Esophagus muscularis mucosa (tissue), 4 donors: ENCODE results near the gene KTN1. TPM values are rescaled to one million over a fixed set of nuclear protein-coding genes. Genes with fewer than 3 reads are reported as not detected.

Source experiments
- DNase-seq: peaks from one replicate; pipeline ENCODE4 v3.0.0-alpha.2; 2017; ENCODE audit errors: extremely low spot score
- H3K27ac ChIP-seq, 4 donors: fragments of 200-600 bp; sonication (generic); replicated peaks in 1 of 4; 1 replicate in 3 of 4; 2 replicates in 1 of 4; pipeline ENCODE4 v1.5.1; 2016 to 2019; ENCODE audit warnings: mild to moderate bottlenecking in 1 of 4
- H3K27me3 ChIP-seq, 4 donors: fragments of 200-600 bp; sonication (generic); one replicate each; pipeline versions ENCODE4 v1.5.1 to v1.6.0; 2016 to 2019
- H3K36me3 ChIP-seq, 4 donors: fragments of 200-600 bp; sonication (generic); one replicate each; pipeline ENCODE4 v1.5.1; 2016 to 2019
- H3K4me1 ChIP-seq, 4 donors: fragments of 200-600 bp; sonication (generic); one replicate each; pipeline ENCODE4 v1.5.1; 2016 to 2019
- H3K4me3 ChIP-seq, 4 donors: fragments of 200-600 bp; sonication (generic); 1 replicate in 2 of 4; 2 replicates in 2 of 4; pipeline ENCODE4 v1.5.1; 2016 to 2019; ENCODE audit warnings: mild to moderate bottlenecking in 4 of 4, moderate library complexity in 1 of 4
- H3K9me3 ChIP-seq, 4 donors: fragments of 200-600 bp; sonication (generic); 1 replicate in 3 of 4; 2 replicates in 1 of 4; pipeline ENCODE4 v1.5.1; 2016 to 2019
- CTCF ChIP-seq, 3 experiments: fragments of 200-600 bp in 2 of 3; fragments of 450-650 bp in 1 of 3; sonication (generic) in 2 of 3; IDR thresholded peaks; one replicate each; pipeline ENCODE4 v1.5.1; 2017 to 2019; ENCODE audit warnings: antibody characterized with exemption in 3 of 3, mild to moderate bottlenecking in 2 of 3, moderate library complexity in 1 of 3
- EP300 ChIP-seq: sonication (generic); formaldehyde crosslinking; IDR thresholded peaks from one replicate; pipeline ENCODE4 v1.6.1; 2017; ENCODE audit warnings: antibody characterized with exemption
- POLR2A ChIP-seq: fragments of 450-650 bp; IDR thresholded peaks from one replicate; pipeline ENCODE4 v1.6.1; 2017; ENCODE audit warnings: antibody characterized with exemption, moderate library complexity, mild to moderate bottlenecking, low read depth
- POLR2AphosphoS5 ChIP-seq, 2 donors: sonication (generic); formaldehyde crosslinking; IDR thresholded peaks; one replicate each; pipeline ENCODE4 v1.6.1; 2017; ENCODE audit warnings: antibody characterized with exemption in 2 of 2
- WGBS: methylation state at CpG from one replicate; pipeline ENCODE4 v1.1.5; 2018; 5-methylcytosine and 5-hydroxymethylcytosine counted together
- intact Hi-C: fragments of 100-400 bp; cut with DNase I; formaldehyde crosslinking; loops from one replicate; pipeline ENCODE4 v1.15.1; 2023
- total RNA-seq, 4 donors: library from RNA; depleted of rRNA; stranded (reverse); fragments of >200 nt; gene quantifications; one replicate each; pipeline versions ENCODE4 v1.1.0 to v1.2.1, GENCODE V29; 2016

Gene KTN1
- total RNA-seq, 4 donors from 2014 or later, result 137 to 151 (median 146) TPM

GRCh38 chr14:55571125-55571889, 8.7 kb upstream of the KTN1 start:
- Histone ChIP-seq H3K36me3 (no peaks in the 10 kb centered on the region), H3K27me3 (no peaks in the 10 kb centered on the region), H3K4me1 (no peaks in the 10 kb centered on the region), H3K27ac (no peak overlapping the region), H3K9me3 (no peaks in the 10 kb centered on the region), H3K4me3 (no peak overlapping the region)
- intact Hi-C loops, result no loop called here
- no peak for DNase-seq
- 92% methylated on average over 7 of the region's 7 CpGs for WGBS
- TF ChIP-seq POLR2AphosphoS5 (IDR thresholded peaks at IDR 0.05) (no peak), CTCF (IDR thresholded peaks at IDR 0.05) (no peak), EP300 (no peak), POLR2A (no peak)

- no peaks in the 10 kb centered on the region for H3K36me3 ChIP-seq
- no peak overlapping the region for H3K4me3 ChIP-seq
- H3K27ac ChIP-seq, result no peak overlapping the region
- no peak for DNase-seq
- no peaks in the 10 kb centered on the region for H3K27me3 ChIP-seq
- intact Hi-C loops, result no loop called here
- no peak for TF ChIP-seq POLR2AphosphoS5 (IDR thresholded peaks at IDR 0.05)
- no peaks in the 10 kb centered on the region for H3K9me3 ChIP-seq
- 78% methylated on average over 4 of the region's 4 CpGs for WGBS
- H3K4me1 ChIP-seq, result no peaks in the 10 kb centered on the region
Observed at GRCh38 chr14:55572578-55572977, 7.4 kb upstream of the KTN1 start.

GRCh38 chr14:55574988-55575387, 5.0 kb upstream of the KTN1 start:
- Histone ChIP-seq H3K4me1 (peaks cover 0 to 14% (median 12%) of the 10 kb centered on the region in 4 donors), H3K9me3 (no peaks in the 10 kb centered on the region), H3K27me3 (no peaks in the 10 kb centered on the region), H3K27ac (no peak overlapping the region), H3K36me3 (no peaks in the 10 kb centered on the region), H3K4me3 (no peak overlapping the region)
- intact Hi-C loops, result no loop called here
- DNase-seq, result no peak
- no peak for TF ChIP-seq POLR2AphosphoS5 (IDR thresholded peaks at IDR 0.05)
- no peak for TF ChIP-seq EP300
- no peak for TF ChIP-seq POLR2A
- no peak for TF ChIP-seq CTCF (IDR thresholded peaks at IDR 0.05)
- 81% methylated on average over 7 of the region's 7 CpGs for WGBS

- Histone ChIP-seq H3K27ac (no peak overlapping the region), H3K4me1 (peaks cover 10 to 28% (median 25%) of the 10 kb centered on the region in 4 donors), H3K4me3 (no peak overlapping the region), H3K36me3 (no peaks in the 10 kb centered on the region), H3K27me3 (no peaks in the 10 kb centered on the region), H3K9me3 (no peaks in the 10 kb centered on the region)
- no peak for DNase-seq
- no peak for TF ChIP-seq POLR2A
- TF ChIP-seq EP300, result no peak
- WGBS, result 93% methylated on average over 4 of the region's 4 CpGs
- intact Hi-C loops, result no loop called here
Observed at GRCh38 chr14:55577229-55577628, 2.8 kb upstream of the KTN1 start.

- WGBS, result 50% methylated on average over 8 of the region's 8 CpGs
- intact Hi-C loops, result no loop called here
- DNase-seq, result no peak
- Histone ChIP-seq H3K36me3 (no peaks in the 10 kb centered on the region), H3K4me3 (peak overlapping the region; percentile 77 to 95 (median 90)), H3K27ac (peak overlapping the region; percentile 93 to 98 (median 96)), H3K27me3 (no peaks in the 10 kb centered on the region), H3K9me3 (no peaks in the 10 kb centered on the region), H3K4me1 (peaks cover 21 to 41% (median 37%) of the 10 kb centered on the region in 4 donors)
- TF ChIP-seq EP300, result no peak
- no peak for TF ChIP-seq POLR2A
- TF ChIP-seq POLR2AphosphoS5 (IDR thresholded peaks at IDR 0.05), result no peak
- no peak for TF ChIP-seq CTCF (IDR thresholded peaks at IDR 0.05)
Observed at GRCh38 chr14:55578511-55578910, 1.5 kb upstream of the KTN1 start.
